Osteocyte (in vitro differentiated cells): ENCODE results near the gene CBL. TPM values are rescaled to one million over a fixed set of nuclear protein-coding genes. Genes with fewer than 3 reads are reported as not detected.
A peak's percentile ranks its signal among the peaks of the same experiment; 100 is the strongest.

Source experiments
- DNase-seq: peaks from one replicate; pipeline ENCODE4 v3.0.0; 2021; ENCODE audit warnings: mixed read lengths; ENCODE audit not compliant: unreplicated experiment; ENCODE audit errors: extremely low spot score
- H3K27ac Mint-ChIP-seq: one replicate; pipeline ENCODE4 v1.8.0; 2021; ENCODE audit warnings: mild to moderate bottlenecking, mixed read lengths; ENCODE audit not compliant: unreplicated experiment
- H3K27me3 Mint-ChIP-seq: one replicate; pipeline ENCODE4 v1.8.0; 2021; ENCODE audit warnings: mixed read lengths; ENCODE audit not compliant: unreplicated experiment
- H3K36me3 Mint-ChIP-seq: one replicate; pipeline ENCODE4 v1.8.0; 2021; ENCODE audit warnings: mixed read lengths; ENCODE audit not compliant: unreplicated experiment
- H3K4me1 Mint-ChIP-seq: one replicate; pipeline ENCODE4 v1.8.0; 2021; ENCODE audit warnings: mixed read lengths; ENCODE audit not compliant: unreplicated experiment
- H3K4me3 Mint-ChIP-seq: one replicate; pipeline ENCODE4 v1.8.0; 2021; ENCODE audit warnings: mild to moderate bottlenecking, moderate library complexity, mixed read lengths; ENCODE audit not compliant: unreplicated experiment
- H3K9me3 Mint-ChIP-seq: one replicate; pipeline ENCODE4 v1.8.0; 2021; ENCODE audit warnings: mixed read lengths; ENCODE audit not compliant: unreplicated experiment
- CTCF ChIP-seq: fragments of 200-600 bp; sonication (generic); IDR thresholded peaks from 2 replicates; pipeline ENCODE4 v1.5.0; 2021; ENCODE audit warnings: antibody characterized with exemption, mild to moderate bottlenecking, moderate library complexity
- total RNA-seq: library from RNA; stranded (reverse); gene quantifications from 2 replicates; pipeline ENCODE4 v1.2.1, GENCODE V29; 2021

CBL gene
- total RNA-seq, 1 donor from 2014 or later: 20.8 TPM

DNA sequence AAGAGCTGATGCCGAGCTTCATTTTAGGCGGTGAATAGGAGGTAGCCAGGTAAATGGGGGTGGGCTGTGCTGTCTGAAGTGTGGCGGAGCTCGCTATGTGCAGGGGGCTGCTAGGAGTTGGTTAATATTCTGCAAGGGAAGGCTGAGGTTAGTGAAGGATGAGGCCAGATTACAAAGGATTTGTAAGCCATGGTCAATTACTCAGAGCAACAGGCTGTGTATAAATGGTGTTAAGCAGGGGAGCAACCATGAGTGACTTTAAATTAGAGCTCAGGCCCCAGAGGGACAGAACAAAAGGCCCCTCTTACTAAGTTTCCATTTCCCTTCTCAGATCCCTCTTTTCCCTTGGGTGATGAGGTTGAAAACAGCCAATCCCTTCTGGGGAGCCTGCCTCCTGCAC is 118.0 kb downstream of the CBL start:
- H3K27ac Mint-ChIP-seq: no peak overlapping the region
- no peaks in the 10 kb centered on the region for H3K36me3 Mint-ChIP-seq
- H3K27me3 Mint-ChIP-seq: peaks cover 3% of the 10 kb centered on the region
- TF ChIP-seq CTCF: no peak
- no peaks in the 10 kb centered on the region for H3K9me3 Mint-ChIP-seq
- H3K4me3 Mint-ChIP-seq: no peak overlapping the region
- H3K4me1 Mint-ChIP-seq: peaks cover 22% of the 10 kb centered on the region
- DNase-seq: no peak

DNA sequence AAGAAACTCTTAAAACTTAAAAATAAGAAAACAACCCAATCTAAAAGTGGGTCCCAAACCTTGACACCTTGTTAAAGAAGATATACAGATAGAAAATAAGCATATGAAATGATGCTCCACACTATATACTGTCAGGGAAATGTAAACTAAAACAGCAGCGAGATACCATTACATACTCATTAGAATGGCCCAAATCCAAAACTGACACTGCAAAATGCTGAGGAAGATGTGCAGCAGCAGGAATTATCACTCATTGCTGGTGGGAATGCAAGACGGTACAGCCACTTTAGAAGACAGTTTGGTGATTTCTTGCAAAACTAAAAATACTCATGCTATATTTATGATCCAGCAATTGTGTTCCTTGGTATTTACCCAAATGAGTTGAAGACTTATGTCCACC is 123.2 kb downstream of the CBL start:
- no peak for DNase-seq
- no peak for TF ChIP-seq CTCF
- peaks cover 4% of the 10 kb centered on the region for H3K4me1 Mint-ChIP-seq
- H3K27me3 Mint-ChIP-seq: peaks cover 20% of the 10 kb centered on the region
- no peaks in the 10 kb centered on the region for H3K9me3 Mint-ChIP-seq
- no peaks in the 10 kb centered on the region for H3K36me3 Mint-ChIP-seq
- H3K27ac Mint-ChIP-seq: no peak overlapping the region
- no peak overlapping the region for H3K4me3 Mint-ChIP-seq

- no peaks in the 10 kb centered on the region for H3K36me3 Mint-ChIP-seq
- H3K27ac Mint-ChIP-seq: no peak overlapping the region
- H3K27me3 Mint-ChIP-seq: peaks cover 20% of the 10 kb centered on the region
- no peak for TF ChIP-seq CTCF
- no peaks in the 10 kb centered on the region for H3K9me3 Mint-ChIP-seq
- H3K4me1 Mint-ChIP-seq: peaks cover 5% of the 10 kb centered on the region
- no peak for DNase-seq
- H3K4me3 Mint-ChIP-seq: no peak overlapping the region
Measured at GRCh38 chr11:119330237-119330636, 124.1 kb downstream of the CBL start.

DNA sequence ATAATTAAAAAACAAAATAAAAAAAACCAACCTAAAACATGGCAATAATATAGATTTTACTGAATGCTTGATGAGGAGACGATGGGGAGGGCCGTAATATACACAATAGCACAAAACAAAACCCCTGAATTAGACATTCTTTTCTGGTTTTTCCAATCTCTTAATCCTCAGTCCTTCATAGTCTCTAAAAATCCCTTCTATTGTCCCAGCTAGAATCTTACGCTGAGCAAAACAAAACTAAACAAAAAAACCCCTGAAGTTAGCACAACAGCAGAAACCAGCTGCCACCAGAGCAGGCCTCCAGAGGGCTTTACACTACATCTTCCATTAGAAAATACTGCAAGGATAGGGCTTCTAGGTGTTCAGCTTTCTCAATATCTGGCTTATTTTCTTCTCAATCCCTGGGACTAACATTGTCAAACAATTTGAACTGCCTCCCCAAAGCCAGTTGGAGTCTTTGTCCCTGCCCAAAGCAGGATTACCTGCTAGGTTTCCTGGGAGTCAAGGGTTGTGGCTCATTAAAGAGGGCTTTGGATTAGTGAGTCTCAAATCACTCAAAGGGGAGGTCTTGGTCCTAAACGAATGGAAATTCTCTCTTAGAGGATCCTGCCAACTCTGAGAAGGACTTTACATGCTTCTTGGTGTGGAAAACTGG is 126.1 kb downstream of the CBL start:
- TF ChIP-seq CTCF: no peak
- DNase-seq: no peak
- Mint-ChIP-seq H3K27me3 (peaks cover 20% of the 10 kb centered on the region), H3K4me1 (peaks cover 21% of the 10 kb centered on the region), H3K27ac (no peak overlapping the region), H3K4me3 (no peak overlapping the region), H3K9me3 (no peaks in the 10 kb centered on the region), H3K36me3 (no peaks in the 10 kb centered on the region)

- H3K4me1 Mint-ChIP-seq: peaks cover 42% of the 10 kb centered on the region
- H3K27ac Mint-ChIP-seq: peak within 1 kb of the TSS; percentile 94
- no peak for TF ChIP-seq CTCF
- H3K27me3 Mint-ChIP-seq: peaks cover 16% of the 10 kb centered on the region
- peak within 1 kb of the TSS; percentile 99 for H3K4me3 Mint-ChIP-seq
- no peaks in the 10 kb centered on the region for H3K36me3 Mint-ChIP-seq
- H3K9me3 Mint-ChIP-seq: no peaks in the 10 kb centered on the region
- peak; percentile 97 for DNase-seq
Measured at GRCh38 chr11:119334174-119334930, 128.2 kb downstream of the CBL start, which contains the start of gene RNF26. RNF26 (plus strand) TSS chr11:119334527; CDS start chr11:119335123, 596 bp downstream.
